Left ventricle myocardium inferior (tissue), 1 donor: ENCODE data around the gene GPATCH4. TPM values are rescaled to one million over a fixed set of nuclear protein-coding genes. Genes with fewer than 3 reads are reported as not detected.

Experiments
- DNase-seq: peaks from one replicate; pipeline ENCODE4 v3.0.0-alpha.2; 2020
- H3K27ac ChIP-seq: fragments of 200-600 bp; replicated peaks from 2 replicates; pipeline ENCODE4 v1.8.0; 2021
- H3K27me3 ChIP-seq: fragments of 200-600 bp; 2 replicates; pipeline ENCODE4 v1.8.0; 2021; ENCODE audit warnings: low read depth
- H3K36me3 ChIP-seq: fragments of 200-600 bp; 2 replicates; pipeline ENCODE4 v1.8.0; 2021
- H3K4me1 ChIP-seq: fragments of 200-600 bp; 2 replicates; pipeline ENCODE4 v1.8.0; 2021
- H3K4me3 ChIP-seq: fragments of 200-600 bp; 2 replicates; pipeline ENCODE4 v1.8.0; 2021; ENCODE audit warnings: mild to moderate bottlenecking, moderate library complexity
- H3K9me3 ChIP-seq: fragments of 200-600 bp; replicated peaks from 2 replicates; pipeline ENCODE4 v1.8.0; 2021
- CTCF ChIP-seq: fragments of 200-600 bp; IDR thresholded peaks from 2 replicates; pipeline ENCODE4 v1.8.0; 2021; ENCODE audit warnings: antibody characterized with exemption, mild to moderate bottlenecking, borderline replicate concordance
- intact Hi-C: fragments of 100-400 bp; cut with micrococcal nuclease; formaldehyde crosslinking; loops from one replicate; pipeline ENCODE4 v1.11.0; 2022
- total RNA-seq: library from RNA; stranded (reverse); fragmentation: NEBNext Ultra II Directional; extraction: Animal tissue kit (Norgen Biotek cat#: 25700); gene quantifications from one replicate; pipeline ENCODE4 v1.2.1, GENCODE V29; 2021
- donor health status: DM: no; HTN: yes; CAD: no; lungs with severe emphysema.

The GPATCH4 gene
- total RNA-seq, 1 donor from 2014 or later = 15.1 TPM

GRCh38 chr1:156583821-156584622 lies 17.3 kb downstream of the GPATCH4 start:
- H3K9me3 ChIP-seq = no peaks in the 10 kb centered on the region
- TF ChIP-seq CTCF = peak; percentile 97
- intact Hi-C loops = no loop called here
- no peak overlapping the region for H3K4me3 ChIP-seq
- no peak for DNase-seq
- peaks cover 6% of the 10 kb centered on the region for H3K4me1 ChIP-seq
- H3K36me3 ChIP-seq = no peaks in the 10 kb centered on the region
- H3K27ac ChIP-seq = no peak overlapping the region
- H3K27me3 ChIP-seq = no peaks in the 10 kb centered on the region

- Histone ChIP-seq H3K27me3 (no peaks in the 10 kb centered on the region), H3K36me3 (no peaks in the 10 kb centered on the region), H3K4me1 (peaks cover 6% of the 10 kb centered on the region), H3K9me3 (no peaks in the 10 kb centered on the region), H3K4me3 (no peak overlapping the region), H3K27ac (no peak overlapping the region)
- DNase-seq = no peak
- intact Hi-C loops = no loop called here
- no peak for TF ChIP-seq CTCF
Measured at GRCh38 chr1:156582388-156583017, 18.8 kb downstream of the GPATCH4 start.

- Histone ChIP-seq H3K4me1 (peaks cover 6% of the 10 kb centered on the region), H3K36me3 (no peaks in the 10 kb centered on the region), H3K4me3 (no peak overlapping the region), H3K9me3 (no peaks in the 10 kb centered on the region), H3K27ac (no peak overlapping the region), H3K27me3 (no peaks in the 10 kb centered on the region)
- intact Hi-C loops = no loop called here
- TF ChIP-seq CTCF = no peak
- no peak for DNase-seq
Measured at GRCh38 chr1:156581661-156582387, 19.5 kb downstream of the GPATCH4 start.

GRCh38 chr1:156579472-156579871 lies 21.8 kb downstream of the GPATCH4 start, which contains the start of gene TTC24:
TTC24 (plus strand) TSS chr1:156579723; CDS start chr1:156581365, 1,642 bp downstream.
- no peak for DNase-seq
- Histone ChIP-seq H3K27ac (no peak within 1 kb of the TSS), H3K36me3 (no peaks in the 10 kb centered on the region), H3K4me1 (peaks cover 6% of the 10 kb centered on the region), H3K9me3 (no peaks in the 10 kb centered on the region), H3K4me3 (no peak within 1 kb of the TSS), H3K27me3 (no peaks in the 10 kb centered on the region)
- no peak for TF ChIP-seq CTCF
- intact Hi-C loops = no loop called here

- no peak overlapping the region for H3K27ac ChIP-seq
- H3K4me3 ChIP-seq = no peak overlapping the region
- H3K27me3 ChIP-seq = no peaks in the 10 kb centered on the region
- DNase-seq = no peak
- H3K4me1 ChIP-seq = no peaks in the 10 kb centered on the region
- H3K9me3 ChIP-seq = no peaks in the 10 kb centered on the region
- intact Hi-C loops = no loop called here
- H3K36me3 ChIP-seq = no peaks in the 10 kb centered on the region
- TF ChIP-seq CTCF = no peak
Measured at GRCh38 chr1:156578055-156578454, 23.2 kb downstream of the GPATCH4 start.
